Skeletal muscle satellite cell (primary cell): Measurements from ENCODE around the gene EFNA5.
"Not testable (repeated sequence)": the region's sequence is repeated elsewhere in the genome, so short reads cannot be mapped to it uniquely, and the experiment has no call there.

Source experiments
- H3K27me3 ChIP-seq: 2 replicates; pipeline ENCODE4 v1.7.0; 2013; ENCODE audit warnings: low read length; ENCODE audit not compliant: control insufficient read depth, insufficient read depth
- H3K36me3 ChIP-seq: 2 replicates; pipeline ENCODE4 v1.7.0; 2013; ENCODE audit warnings: mild to moderate bottlenecking, control low read depth, low read length; ENCODE audit not compliant: insufficient read depth
- H3K4me1 ChIP-seq: 2 replicates; pipeline ENCODE4 v1.7.0; 2013; ENCODE audit warnings: low read length; ENCODE audit not compliant: control insufficient read depth, insufficient read depth
- H3K4me2 ChIP-seq: 2 replicates; pipeline ENCODE4 v1.7.0; 2013; ENCODE audit warnings: mild to moderate bottlenecking, low read length
- H3K4me3 ChIP-seq: 2 replicates; pipeline ENCODE4 v1.7.0; 2013; ENCODE audit warnings: low read length
- H3K9ac ChIP-seq: 2 replicates; pipeline ENCODE4 v1.7.0; 2013; ENCODE audit warnings: mild to moderate bottlenecking, low read depth, low read length, moderate library complexity
- H3K9me3 ChIP-seq: replicated peaks from 2 replicates; pipeline ENCODE4 v1.7.0; 2013; ENCODE audit warnings: mild to moderate bottlenecking, control low read depth, low read length

The EFNA5 gene

GRCh38 chr5:107364443-107365319 lies 306.1 kb downstream of the EFNA5 start:
- H3K9me3 ChIP-seq: no peaks in the 10 kb centered on the region
- H3K4me1 ChIP-seq: peaks cover 22% of the 10 kb centered on the region
- no peaks in the 10 kb centered on the region for H3K27me3 ChIP-seq
- H3K4me3 ChIP-seq: no peak overlapping the region
- H3K36me3 ChIP-seq: no peaks in the 10 kb centered on the region
- H3K9ac ChIP-seq: no peak overlapping the region
- no peak overlapping the region for H3K4me2 ChIP-seq

GRCh38 chr5:107363768-107364167 lies 307.0 kb downstream of the EFNA5 start:
- Histone ChIP-seq H3K27me3 (no peaks in the 10 kb centered on the region), H3K4me3 (no peak overlapping the region), H3K36me3 (no peaks in the 10 kb centered on the region), H3K4me1 (peaks cover 29% of the 10 kb centered on the region), H3K9ac (no peak overlapping the region), H3K9me3 (no peaks in the 10 kb centered on the region), H3K4me2 (no peak overlapping the region)

GRCh38 chr5:107361945-107362344 lies 308.8 kb downstream of the EFNA5 start:
- H3K4me2 ChIP-seq: no peak overlapping the region

GRCh38 chr5:107359916-107360234 lies 310.9 kb downstream of the EFNA5 start:
- Histone ChIP-seq H3K4me1 (peaks cover 19% of the 10 kb centered on the region), H3K4me2 (no peak overlapping the region), H3K27me3 (no peaks in the 10 kb centered on the region), H3K9me3 (no peaks in the 10 kb centered on the region), H3K36me3 (no peaks in the 10 kb centered on the region), H3K4me3 (no peak overlapping the region), H3K9ac (no peak overlapping the region)

More at GRCh38 chr5:107361945-107362344, 308.8 kb downstream of the EFNA5 start:
- H3K4me1 ChIP-seq: peaks cover 29% of the 10 kb centered on the region
- H3K9me3 ChIP-seq: no peaks in the 10 kb centered on the region
- H3K27me3 ChIP-seq: no peaks in the 10 kb centered on the region
- no peak overlapping the region for H3K9ac ChIP-seq
- no peaks in the 10 kb centered on the region for H3K36me3 ChIP-seq
- no peak overlapping the region for H3K4me3 ChIP-seq

GRCh38 chr5:107359033-107359915 lies 311.5 kb downstream of the EFNA5 start:
- Histone ChIP-seq H3K9ac (no peak overlapping the region), H3K4me1 (peaks cover 19% of the 10 kb centered on the region), H3K36me3 (no peaks in the 10 kb centered on the region), H3K9me3 (no peaks in the 10 kb centered on the region), H3K27me3 (no peaks in the 10 kb centered on the region), H3K4me2 (no peak overlapping the region), H3K4me3 (no peak overlapping the region)

- H3K9ac ChIP-seq: no peak overlapping the region
- peaks cover 14% of the 10 kb centered on the region for H3K4me1 ChIP-seq
- H3K27me3 ChIP-seq: no peaks in the 10 kb centered on the region
- no peaks in the 10 kb centered on the region for H3K36me3 ChIP-seq
- no peak overlapping the region for H3K4me3 ChIP-seq
- H3K9me3 ChIP-seq: no peaks in the 10 kb centered on the region
- no peak overlapping the region for H3K4me2 ChIP-seq
These were observed 313.8 kb downstream of the EFNA5 start for GRCh38 chr5:107356891-107357290.

GRCh38 chr5:107352576-107352975 lies 318.2 kb downstream of the EFNA5 start:
- H3K27me3 ChIP-seq: no peaks in the 10 kb centered on the region
- H3K4me3 ChIP-seq: no peak overlapping the region
- no peak overlapping the region for H3K9ac ChIP-seq

GRCh38 chr5:107346580-107346979 lies 324.2 kb downstream of the EFNA5 start:
- H3K4me2 ChIP-seq, H3K36me3 ChIP-seq, H3K9ac ChIP-seq, H3K9me3 ChIP-seq, H3K4me3 ChIP-seq, H3K4me1 ChIP-seq, H3K27me3 ChIP-seq: not testable (repeated sequence)

More at GRCh38 chr5:107352576-107352975, 318.2 kb downstream of the EFNA5 start:
- Histone ChIP-seq H3K36me3 (no peaks in the 10 kb centered on the region), H3K4me1 (no peaks in the 10 kb centered on the region), H3K9me3 (no peaks in the 10 kb centered on the region), H3K4me2 (no peak overlapping the region)

- H3K27me3 ChIP-seq: no peaks in the 10 kb centered on the region
- H3K36me3 ChIP-seq: no peaks in the 10 kb centered on the region
- no peak overlapping the region for H3K9ac ChIP-seq
- H3K9me3 ChIP-seq: no peaks in the 10 kb centered on the region
- no peak overlapping the region for H3K4me2 ChIP-seq
- H3K4me3 ChIP-seq: no peak overlapping the region
- H3K4me1 ChIP-seq: no peaks in the 10 kb centered on the region
These were observed 328.4 kb downstream of the EFNA5 start for GRCh38 chr5:107342371-107342770.

- no peak overlapping the region for H3K4me2 ChIP-seq
- no peaks in the 10 kb centered on the region for H3K9me3 ChIP-seq
- no peaks in the 10 kb centered on the region for H3K4me1 ChIP-seq
- no peak overlapping the region for H3K9ac ChIP-seq
- H3K36me3 ChIP-seq: no peaks in the 10 kb centered on the region
- H3K27me3 ChIP-seq: no peaks in the 10 kb centered on the region
- no peak overlapping the region for H3K4me3 ChIP-seq
These were observed 329.2 kb downstream of the EFNA5 start for GRCh38 chr5:107341376-107342084.

- H3K36me3 ChIP-seq: no peaks in the 10 kb centered on the region
- no peaks in the 10 kb centered on the region for H3K9me3 ChIP-seq
- no peaks in the 10 kb centered on the region for H3K4me1 ChIP-seq
- H3K9ac ChIP-seq: no peak overlapping the region
- H3K4me3 ChIP-seq: no peak overlapping the region
- H3K4me2 ChIP-seq: no peak overlapping the region
- no peaks in the 10 kb centered on the region for H3K27me3 ChIP-seq
These were observed 330.1 kb downstream of the EFNA5 start for GRCh38 chr5:107340631-107341030.
